Measurements from ENCODE around the gene FABP6.

The FABP6 gene

GRCh38 chr5:160278343-160278742 lies 49.0 kb downstream of the FABP6 start:
- no peaks in the 10 kb centered on the region for H3K36me3 Mint-ChIP-seq (ENCODE audit: low read depth)
- intact Hi-C loops (cut with micrococcal nuclease), result no loop called here
- H3K27me3 Mint-ChIP-seq, result peaks cover 8% of the 10 kb centered on the region
- H3K4me3 Mint-ChIP-seq, result no peak overlapping the region
- no peak overlapping the region for H3K27ac Mint-ChIP-seq
- peaks cover 11% of the 10 kb centered on the region for H3K4me1 Mint-ChIP-seq (ENCODE audit: low read depth)
- H3K9me3 Mint-ChIP-seq, result no peaks in the 10 kb centered on the region

GRCh38 chr5:160280384-160281095 lies 51.2 kb downstream of the FABP6 start:
- Mint-ChIP-seq H3K36me3 (ENCODE audit: low read depth) (no peaks in the 10 kb centered on the region), H3K27me3 (peaks cover 13% of the 10 kb centered on the region), H3K27ac (no peak overlapping the region), H3K4me3 (no peak overlapping the region), H3K4me1 (ENCODE audit: low read depth) (peaks cover 9% of the 10 kb centered on the region), H3K9me3 (no peaks in the 10 kb centered on the region)
- intact Hi-C loops (cut with micrococcal nuclease), result no loop called here

GRCh38 chr5:160281275-160281674 lies 52.0 kb downstream of the FABP6 start:
- intact Hi-C loops (cut with micrococcal nuclease), result no loop called here
- peaks cover 18% of the 10 kb centered on the region for H3K27me3 Mint-ChIP-seq
- peaks cover 10% of the 10 kb centered on the region for H3K4me1 Mint-ChIP-seq (ENCODE audit: low read depth)
- no peaks in the 10 kb centered on the region for H3K9me3 Mint-ChIP-seq
- no peak overlapping the region for H3K4me3 Mint-ChIP-seq
- H3K36me3 Mint-ChIP-seq (ENCODE audit: low read depth), result no peaks in the 10 kb centered on the region
- no peak overlapping the region for H3K27ac Mint-ChIP-seq

GRCh38 chr5:160284291-160284873 lies 55.1 kb downstream of the FABP6 start:
- H3K27me3 Mint-ChIP-seq, result peaks cover 27% of the 10 kb centered on the region
- intact Hi-C loops (cut with micrococcal nuclease), result no loop called here
- no peaks in the 10 kb centered on the region for H3K9me3 Mint-ChIP-seq
- H3K4me3 Mint-ChIP-seq, result no peak overlapping the region
- peaks cover 10% of the 10 kb centered on the region for H3K4me1 Mint-ChIP-seq (ENCODE audit: low read depth)
- H3K27ac Mint-ChIP-seq, result no peak overlapping the region
- no peaks in the 10 kb centered on the region for H3K36me3 Mint-ChIP-seq (ENCODE audit: low read depth)

- Mint-ChIP-seq H3K36me3 (ENCODE audit: low read depth) (no peaks in the 10 kb centered on the region), H3K27ac (no peak overlapping the region), H3K27me3 (peaks cover 27% of the 10 kb centered on the region), H3K9me3 (no peaks in the 10 kb centered on the region), H3K4me3 (no peak overlapping the region), H3K4me1 (ENCODE audit: low read depth) (peaks cover 10% of the 10 kb centered on the region)
- intact Hi-C loops (cut with micrococcal nuclease), result no loop called here
Measured at GRCh38 chr5:160285316-160285715, 56.0 kb downstream of the FABP6 start.

- Mint-ChIP-seq H3K27ac (no peak overlapping the region), H3K9me3 (no peaks in the 10 kb centered on the region), H3K36me3 (ENCODE audit: low read depth) (no peaks in the 10 kb centered on the region), H3K4me1 (ENCODE audit: low read depth) (peaks cover 6% of the 10 kb centered on the region), H3K4me3 (no peak overlapping the region), H3K27me3 (peaks cover 23% of the 10 kb centered on the region)
- intact Hi-C loops (cut with micrococcal nuclease), result no loop called here
Measured at GRCh38 chr5:160286947-160287346, 57.6 kb downstream of the FABP6 start.

- Mint-ChIP-seq H3K9me3 (no peaks in the 10 kb centered on the region), H3K4me3 (no peak overlapping the region), H3K27me3 (peaks cover 23% of the 10 kb centered on the region), H3K4me1 (ENCODE audit: low read depth) (peaks cover 6% of the 10 kb centered on the region), H3K36me3 (ENCODE audit: low read depth) (no peaks in the 10 kb centered on the region), H3K27ac (no peak overlapping the region)
- intact Hi-C loops (cut with micrococcal nuclease), result no loop called here
Measured at GRCh38 chr5:160287378-160288051, 58.2 kb downstream of the FABP6 start.

All from dendritic cell treated with granulocyte-macrophage colony-stimulating factor and Interleukin-4, amounts not matched to agents 40 ng/mL and 50 ng/mL, for 4 days (primary cell).